OCI-LY7 (cell line): ENCODE measurements around the gene SDF4. TPM values are rescaled to one million over a fixed set of nuclear protein-coding genes. Genes with fewer than 3 reads are reported as not detected.

Experiments used
- BruUV-seq: library from RNA; stranded (reverse); fragments of 400-500 nt; replicated peaks from 2 replicates; lab custom pipeline; 2021; lab: Mats Ljungman, UMichigan
- CTCF ChIA-PET: fragments of 300-600 bp; sonication (Branson Sonifier 250); formaldehyde crosslinking; loops from one replicate; lab custom pipeline; 2022; ENCODE audit warnings: antibody characterized with exemption; ENCODE audit not compliant: unreplicated experiment; lab: Charles Lee
- POLR2A ChIA-PET: fragments of 300-600 bp; sonication (Branson Sonifier 250); formaldehyde crosslinking; loops from one replicate; lab custom pipeline; 2022; ENCODE audit warnings: antibody characterized with exemption; lab: Charles Lee
- DNase-seq: peaks from one replicate; pipeline ENCODE4 v3.0.0-alpha.2; 2015; ENCODE audit warnings: low spot score
- H2AFZ ChIP-seq: fragments of 200-600 bp; sonication (generic), shearing (Covaris generic); 2 replicates; pipeline ENCODE4 v1.6.1; 2014; ENCODE audit warnings: mild to moderate bottlenecking, antibody characterized with exemption, low read length, moderate library complexity
- H3K27ac ChIP-seq: fragments of 200-600 bp; sonication (generic); 2 replicates; pipeline ENCODE4 v1.5.1; 2014; ENCODE audit warnings: mixed run types, low read depth, mild to moderate bottlenecking, moderate library complexity, low read length, inconsistent platforms; ENCODE audit not compliant: poor library complexity, severe bottlenecking
- H3K36me3 ChIP-seq: fragments of 200-600 bp; sonication (generic); 2 replicates; pipeline ENCODE4 v1.6.1; 2014; ENCODE audit warnings: mild to moderate bottlenecking, antibody characterized with exemption, low read length, moderate library complexity, mixed read lengths; ENCODE audit not compliant: insufficient read depth
- H3K4me1 ChIP-seq: fragments of 200-600 bp; sonication (generic); 2 replicates; pipeline ENCODE4 v1.5.1; 2014; ENCODE audit warnings: mild to moderate bottlenecking, low read length; ENCODE audit not compliant: insufficient read depth, poor library complexity, severe bottlenecking
- H3K4me2 ChIP-seq: fragments of 200-600 bp; sonication (generic); 2 replicates; pipeline ENCODE4 v1.6.1; 2014; ENCODE audit warnings: mild to moderate bottlenecking, low read length
- H3K4me3 ChIP-seq: fragments of 200-600 bp; sonication (generic); 2 replicates; pipeline ENCODE4 v1.5.1; 2014; ENCODE audit warnings: mild to moderate bottlenecking, low read depth, low read length; ENCODE audit not compliant: poor library complexity, severe bottlenecking
- H3K79me2 ChIP-seq: fragments of 200-600 bp; sonication (generic); 2 replicates; pipeline ENCODE4 v1.6.1; 2016; ENCODE audit warnings: low read depth, mild to moderate bottlenecking, low read length, moderate library complexity, mixed read lengths; ENCODE audit not compliant: insufficient read depth
- H3K9me2 ChIP-seq: fragments of 200-600 bp; sonication (generic); 2 replicates; pipeline ENCODE4 v1.6.1; 2016; ENCODE audit warnings: mild to moderate bottlenecking, low read length, mixed read lengths; ENCODE audit not compliant: insufficient read depth
- H3K9me3 ChIP-seq: fragments of 200-600 bp; sonication (generic); 2 replicates; pipeline ENCODE4 v1.6.1; 2014; ENCODE audit warnings: mild to moderate bottlenecking, mixed run types, low read length, mixed read lengths
- H4K20me1 ChIP-seq: fragments of 200-600 bp; sonication (generic); 2 replicates; pipeline ENCODE4 v1.6.1; 2014; ENCODE audit warnings: mild to moderate bottlenecking, antibody characterized with exemption, low read length, moderate library complexity, mixed read lengths; ENCODE audit not compliant: insufficient read depth
- CTCF ChIP-seq: fragments of 200-600 bp; sonication (generic); conservative IDR thresholded peaks from 2 replicates; pipeline ENCODE4 v1.5.1; 2014; ENCODE audit warnings: mild to moderate bottlenecking, antibody characterized with exemption, low read length, moderate library complexity, mixed read lengths
- EZH2phosphoT487 ChIP-seq: fragments of 200-600 bp; sonication (generic); IDR thresholded peaks from 2 replicates; pipeline ENCODE4 v1.6.1; 2018; ENCODE audit warnings: low read depth, borderline replicate concordance, mild to moderate bottlenecking, mixed run types, antibody characterized with exemption, low read length, moderate library complexity, mixed read lengths
- intact Hi-C: fragments of 100-400 bp; cut with micrococcal nuclease; formaldehyde crosslinking; loops from one replicate; pipeline ENCODE4 v1.10.0; 2022; ENCODE audit not compliant: unreplicated experiment
- total RNA-seq, 2 experiments: library from RNA; depleted of rRNA in 1 of 2; stranded (reverse); fragments of >200 nt in 1 of 2; shearing (Covaris generic) in 1 of 2; gene quantifications; 2 replicates each; pipeline ENCODE4 v1.2.3, GENCODE V29; 2014 to 2022

The SDF4 gene
- total RNA-seq, 2 experiments from 2014 or later = 47.7 to 85.7 TPM

DNA sequence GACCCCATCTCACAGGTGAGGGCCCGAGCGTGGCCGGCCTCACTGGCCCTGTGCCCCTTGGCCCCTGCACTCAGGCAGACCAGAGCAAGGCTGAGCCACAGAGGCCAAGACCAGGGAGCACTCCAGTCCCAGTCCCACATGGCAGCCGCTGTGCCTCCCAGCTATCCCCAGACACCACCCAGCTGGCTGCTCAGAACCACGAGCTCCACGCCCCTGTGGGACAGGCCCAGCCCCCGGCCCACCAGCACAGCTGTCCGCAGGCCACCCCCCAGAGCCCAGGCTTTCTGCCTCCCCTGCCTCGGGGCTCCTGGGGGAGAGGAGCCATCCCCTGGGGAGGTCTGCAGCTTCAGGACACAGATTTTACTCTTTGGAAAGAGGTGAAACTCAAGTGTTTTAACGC is 23.8 kb upstream of the SDF4 start:
- TF ChIP-seq CTCF (no peak), EZH2phosphoT487 (no peak)
- POLR2A ChIA-PET = no interaction called here

DNA sequence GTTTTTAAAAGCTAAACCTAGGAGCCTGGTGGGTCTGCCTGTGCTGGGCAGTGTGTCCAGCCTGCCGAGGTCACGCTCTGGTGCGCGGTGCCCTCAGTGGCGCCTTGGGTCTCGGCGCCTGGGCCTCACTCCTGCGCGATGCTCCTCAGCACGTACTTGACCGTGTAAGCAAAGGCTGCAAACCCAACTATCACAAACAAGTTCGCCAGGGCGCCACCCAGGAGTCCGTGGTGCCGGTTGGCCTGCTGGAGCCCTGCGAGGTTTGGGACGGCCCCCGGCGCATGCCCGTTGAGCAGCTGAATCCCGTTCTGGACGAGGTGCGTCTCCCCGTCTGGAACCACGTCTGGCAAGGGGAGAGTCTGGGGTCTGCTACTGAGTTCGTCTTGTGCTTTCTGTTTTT is 23.3 kb upstream of the SDF4 start:
- H3K9me2 ChIP-seq = no peaks in the 10 kb centered on the region
- POLR2A ChIA-PET = interaction anchor here (0.6 kb wide), 1 partner anchor 129 kb away, joined by 4 read pairs; no protein-coding TSS in a partner anchor
- DNase-seq = no peak
- intact Hi-C loops = no loop called here
- H2AFZ ChIP-seq = no peak overlapping the region
- H4K20me1 ChIP-seq = no peaks in the 10 kb centered on the region
- no peak overlapping the region for H3K4me2 ChIP-seq
- H3K79me2 ChIP-seq = no peaks in the 10 kb centered on the region
- peaks cover 71% of the 10 kb centered on the region for H3K36me3 ChIP-seq
- BruUV-seq = TSS peak; percentile 90
- CTCF ChIA-PET = no interaction called here
- TF ChIP-seq CTCF (no peak), EZH2phosphoT487 (no peak)
- H3K4me3 ChIP-seq = no peak overlapping the region
- H3K4me1 ChIP-seq = peaks cover 9% of the 10 kb centered on the region
- H3K27ac ChIP-seq = no peak overlapping the region
- no peaks in the 10 kb centered on the region for H3K9me3 ChIP-seq

More for the DNA sequence above, 23.8 kb upstream of the SDF4 start:
- no peak overlapping the region for H3K4me2 ChIP-seq
- no peak overlapping the region for H3K4me3 ChIP-seq
- BruUV-seq = no TSS peak
- CTCF ChIA-PET = no interaction called here
- intact Hi-C loops = no loop called here
- H3K9me2 ChIP-seq = no peaks in the 10 kb centered on the region
- H4K20me1 ChIP-seq = no peaks in the 10 kb centered on the region
- H2AFZ ChIP-seq = no peak overlapping the region
- peaks cover 76% of the 10 kb centered on the region for H3K36me3 ChIP-seq
- H3K27ac ChIP-seq = no peak overlapping the region
- DNase-seq = no peak
- peaks cover 5% of the 10 kb centered on the region for H3K4me1 ChIP-seq
- no peaks in the 10 kb centered on the region for H3K9me3 ChIP-seq
- H3K79me2 ChIP-seq = no peaks in the 10 kb centered on the region

DNA sequence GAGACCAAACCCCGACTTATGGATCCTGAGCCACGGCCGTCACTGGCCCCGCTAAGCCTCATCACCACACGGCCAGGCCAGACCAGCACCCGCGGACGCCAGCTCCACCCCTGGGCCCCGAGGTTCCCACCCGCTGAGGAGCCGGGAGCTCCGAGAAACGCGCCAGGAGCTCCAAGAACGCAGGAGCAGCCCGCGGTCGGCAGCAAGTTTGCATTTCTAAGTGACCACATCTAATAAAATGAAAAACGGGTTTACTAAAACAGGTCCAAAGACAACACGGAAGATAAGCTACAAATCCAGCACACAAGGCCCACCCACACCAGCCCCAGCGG is 22.8 kb upstream of the SDF4 start:
- ChIA-PET CTCF (no interaction called here), POLR2A (interaction anchor here (0.6 kb wide), 1 partner anchor 128 kb away, joined by 4 read pairs; no protein-coding TSS in a partner anchor)

More for the DNA sequence above, 22.8 kb upstream of the SDF4 start:
- intact Hi-C loops = no loop called here
- Histone ChIP-seq H3K4me1 (peaks cover 9% of the 10 kb centered on the region), H3K4me3 (no peak overlapping the region), H4K20me1 (no peaks in the 10 kb centered on the region), H3K27ac (no peak overlapping the region), H3K4me2 (no peak overlapping the region), H3K9me2 (no peaks in the 10 kb centered on the region), H3K36me3 (peaks cover 67% of the 10 kb centered on the region), H3K9me3 (no peaks in the 10 kb centered on the region), H2AFZ (no peak overlapping the region), H3K79me2 (no peaks in the 10 kb centered on the region)
- BruUV-seq = no TSS peak
- DNase-seq = no peak
- no peak for TF ChIP-seq EZH2phosphoT487
- TF ChIP-seq CTCF = no peak
